HG02885 (cell line): ENCODE measurements around the gene IFT88.

ENCODE experiments used
- ATAC-seq: cut with Tn5 transposase; IDR thresholded peaks from one replicate; pipeline ENCODE4 v1.9.1; 2021; ENCODE audit warnings: mild to moderate bottlenecking; ENCODE audit not compliant: unreplicated experiment, poor library complexity

The IFT88 gene

GRCh38 chr13:20566898-20567874 is at the start of gene IFT88:
Gene IFT88 (plus strand): TSS chr13:20567157. CDS start chr13:20574386, 7,229 bp downstream.
- peak; percentile 89 for ATAC-seq

- ATAC-seq, result no peak
Measured at GRCh38 chr13:20518660-20519100, 48.3 kb upstream of the IFT88 start.

- ATAC-seq, result no peak
Measured at GRCh38 chr13:20519875-20520274, 47.1 kb upstream of the IFT88 start.

GRCh38 chr13:20521364-20522115 is 45.4 kb upstream of the IFT88 start:
- no peak for ATAC-seq

- peak; percentile 28 for ATAC-seq
Measured at GRCh38 chr13:20525144-20525600, 41.8 kb upstream of the IFT88 start.

GRCh38 chr13:20525601-20526544 is 41.1 kb upstream of the IFT88 start, which contains the start of gene CRYL1:
Gene CRYL1 (minus strand): TSS chr13:20525857. CDS start chr13:20525794, 63 bp downstream.
- peak; percentile 86 for ATAC-seq

GRCh38 chr13:20526664-20527063 is 40.3 kb upstream of the IFT88 start:
- ATAC-seq, result no peak

GRCh38 chr13:20528452-20528851 is 38.5 kb upstream of the IFT88 start:
- ATAC-seq, result no peak

- no peak for ATAC-seq
Measured at GRCh38 chr13:20534038-20534608, 32.8 kb upstream of the IFT88 start.

- ATAC-seq, result no peak
Measured at GRCh38 chr13:20536992-20537391, 30.0 kb upstream of the IFT88 start.

GRCh38 chr13:20544201-20544923 is 22.6 kb upstream of the IFT88 start:
- no peak for ATAC-seq

GRCh38 chr13:20546556-20546955 is 20.4 kb upstream of the IFT88 start:
- ATAC-seq, result peak; percentile 58

- ATAC-seq, result no peak
Measured at GRCh38 chr13:20547479-20547908, 19.5 kb upstream of the IFT88 start.

GRCh38 chr13:20550799-20551198 is 16.2 kb upstream of the IFT88 start:
- no peak for ATAC-seq

GRCh38 chr13:20553311-20553710 is 13.6 kb upstream of the IFT88 start:
- ATAC-seq, result no peak

GRCh38 chr13:20558982-20559381 is 8.0 kb upstream of the IFT88 start:
- ATAC-seq, result no peak

- ATAC-seq, result no peak
Measured at GRCh38 chr13:20559659-20560356, 7.1 kb upstream of the IFT88 start.

GRCh38 chr13:20561741-20562140 is 5.2 kb upstream of the IFT88 start:
- ATAC-seq, result no peak
